ENCODE measurements around the gene DLG2.
A peak's percentile ranks its signal among the peaks of the same experiment; 100 is the strongest.

DLG2 gene

DNA sequence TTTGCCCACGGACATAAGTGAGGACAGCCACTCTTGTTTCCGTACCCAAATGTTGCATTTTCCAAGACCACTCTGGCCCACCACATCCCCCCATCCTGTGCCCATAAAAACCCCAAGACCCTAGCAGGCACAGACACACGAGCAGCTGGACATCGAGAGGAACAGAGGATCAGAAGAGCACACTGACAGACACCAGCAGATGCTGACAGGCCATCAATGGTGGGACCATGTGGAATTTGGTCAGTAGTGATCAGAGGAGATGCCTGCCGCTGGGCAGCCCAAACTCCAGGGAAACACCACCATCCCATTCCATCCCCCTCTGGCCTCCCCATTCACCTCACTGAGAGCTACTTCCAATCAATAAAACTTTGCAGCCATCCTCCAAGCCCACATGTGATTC, 87.0 kb downstream of the DLG2 start:
- CTCF ChIA-PET, result interaction anchor here (1.1 kb wide), 1 partner anchor 10 kb away, joined by 3 read pairs; no protein-coding TSS in a partner anchor
- Histone ChIP-seq H3K36me3 (ENCODE audit: control insufficient read depth in 4 of 4, insufficient read depth in 4 of 4, low read length in 3 of 4) (no peaks in the 10 kb centered on the region), H3K4me3 (ENCODE audit: control insufficient read depth in 1 of 7, extremely low read depth in 1 of 7, insufficient read depth in 4 of 7, low read depth in 2 of 7, low read length in 6 of 7) (no peak overlapping the region), H3K9me3 (ENCODE audit: control extremely low read depth in 1 of 5, control insufficient read depth in 4 of 5, insufficient read depth in 2 of 5, low read depth in 1 of 5, low read length in 4 of 5) (peaks cover 0 to 9% (median 1%) of the 10 kb centered on the region in 5 experiments), H3K27ac (ENCODE audit: insufficient read depth in 1 of 2, low read depth in 1 of 2, low read length in 2 of 2, poor library complexity in 1 of 2, severe bottlenecking in 2 of 2) (no peak overlapping the region), H3K4me1 (ENCODE audit: control extremely low read depth in 1 of 4, control insufficient read depth in 4 of 4, insufficient read depth in 4 of 4, low read length in 3 of 4) (peaks cover 0 to 3% (median 0%) of the 10 kb centered on the region in 4 experiments), H3K27me3 (replicated peaks in 2 of 5; ENCODE audit: control insufficient read depth in 4 of 5, insufficient read depth in 5 of 5, low read length in 4 of 5) (no peaks in the 10 kb centered on the region)
- DNase-seq, result no peak
- POLR2A ChIA-PET, result no interaction called here
- 85% methylated on average over 2 of the region's 5 CpGs for WGBS (ENCODE audit: insufficient coverage)

DNA sequence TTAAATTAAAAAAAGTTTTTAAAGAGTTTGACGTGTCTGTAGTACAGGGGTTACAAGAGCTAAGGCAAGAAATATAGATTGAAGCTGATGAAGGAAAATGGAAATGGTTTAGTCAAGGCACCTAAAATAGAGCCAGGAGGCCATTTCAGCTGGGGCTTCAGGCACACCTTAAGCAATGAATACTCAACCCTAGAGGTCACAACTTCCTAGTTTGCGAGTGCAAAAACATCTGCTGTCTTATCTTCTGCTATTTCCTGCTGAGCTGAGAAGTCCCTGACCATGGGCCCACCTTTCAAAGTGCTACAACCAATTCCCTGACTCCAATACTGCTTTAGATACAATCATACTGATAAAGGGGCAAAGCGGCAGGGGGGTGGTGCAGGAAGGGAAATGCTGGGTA, 87.4 kb downstream of the DLG2 start:
- Histone ChIP-seq H3K9me3 (ENCODE audit: control extremely low read depth in 1 of 5, control insufficient read depth in 4 of 5, insufficient read depth in 2 of 5, low read depth in 1 of 5, low read length in 4 of 5) (peaks cover 0 to 10% (median 1%) of the 10 kb centered on the region in 5 experiments), H3K4me3 (ENCODE audit: control insufficient read depth in 1 of 7, extremely low read depth in 1 of 7, insufficient read depth in 4 of 7, low read depth in 2 of 7, low read length in 6 of 7) (no peak overlapping the region), H3K4me1 (ENCODE audit: control extremely low read depth in 1 of 4, control insufficient read depth in 4 of 4, insufficient read depth in 4 of 4, low read length in 3 of 4) (peaks cover 0 to 3% (median 0%) of the 10 kb centered on the region in 4 experiments), H3K27ac (ENCODE audit: insufficient read depth in 1 of 2, low read depth in 1 of 2, low read length in 2 of 2, poor library complexity in 1 of 2, severe bottlenecking in 2 of 2) (no peak overlapping the region), H3K36me3 (ENCODE audit: control insufficient read depth in 4 of 4, insufficient read depth in 4 of 4, low read length in 3 of 4) (no peaks in the 10 kb centered on the region), H3K27me3 (replicated peaks in 2 of 5; ENCODE audit: control insufficient read depth in 4 of 5, insufficient read depth in 5 of 5, low read length in 4 of 5) (no peaks in the 10 kb centered on the region)
- no peak for DNase-seq
- ChIA-PET CTCF (interaction anchor here (1.1 kb wide), 1 partner anchor 9 kb away, joined by 3 read pairs; no protein-coding TSS in a partner anchor), POLR2A (no interaction called here)
- 92% methylated on average over 3 of the region's 3 CpGs for WGBS (ENCODE audit: insufficient coverage)

DNA sequence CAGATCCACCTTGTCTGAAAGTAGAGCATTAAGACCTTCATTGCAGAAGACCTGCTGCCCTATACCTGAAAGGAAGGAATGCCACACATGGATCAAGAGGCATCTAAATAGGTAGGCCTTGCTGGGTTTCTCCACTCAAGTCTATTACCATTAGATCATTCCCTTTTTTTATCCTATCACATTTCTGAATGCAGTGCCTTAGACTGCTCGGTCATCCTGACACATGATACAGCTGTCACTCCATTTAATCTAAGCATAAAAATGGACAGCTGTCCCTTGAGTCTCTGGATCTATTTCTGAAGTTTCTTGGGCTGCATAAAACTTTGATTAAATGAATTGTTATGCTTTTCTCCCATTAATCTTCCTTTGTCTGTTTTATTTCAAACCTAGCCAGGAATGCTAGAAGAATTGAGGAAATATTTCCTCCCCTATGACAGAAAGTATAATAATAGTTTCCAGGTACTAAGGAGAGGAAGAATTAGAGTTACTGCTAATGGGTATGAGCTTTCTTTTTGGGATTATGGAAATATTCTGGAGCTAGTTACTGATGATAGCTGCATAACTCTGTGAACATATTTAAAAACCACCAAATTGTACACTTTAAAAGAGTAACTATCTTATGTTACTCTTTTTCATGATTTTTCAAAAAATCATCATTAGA, 88.0 kb downstream of the DLG2 start:
- ChIA-PET POLR2A (no interaction called here), CTCF (interaction anchor here (1.1 kb wide), 1 partner anchor 9 kb away, joined by 3 read pairs; no protein-coding TSS in a partner anchor)
- 100% methylated on average over 1 of the region's 1 CpG for WGBS (ENCODE audit: insufficient coverage)

DNA sequence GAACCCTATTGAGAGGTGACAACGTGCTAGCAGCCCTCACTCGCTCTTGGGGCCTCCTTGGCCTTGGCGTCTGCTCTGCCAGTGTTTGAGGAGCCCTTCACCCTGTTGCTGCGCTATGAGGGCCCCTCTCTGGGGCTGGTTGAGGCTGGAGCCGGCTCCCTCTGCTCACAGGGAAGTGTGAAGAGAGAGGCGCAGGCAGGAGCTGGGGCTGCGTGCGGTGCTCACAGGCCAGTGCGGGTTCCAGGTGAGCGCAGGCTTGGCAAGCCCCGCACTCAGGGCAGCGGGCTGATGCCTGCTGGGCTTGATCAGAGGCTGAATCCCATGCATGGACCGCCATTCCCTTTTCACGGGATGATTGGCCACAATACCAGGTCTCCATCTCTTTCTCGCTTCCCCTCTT, 90.7 kb downstream of the DLG2 start:
- H3K4me3 ChIP-seq (ENCODE audit: control insufficient read depth in 1 of 7, extremely low read depth in 1 of 7, insufficient read depth in 4 of 7, low read depth in 2 of 7, low read length in 6 of 7), result no peak overlapping the region

More for the DNA sequence above, 88.0 kb downstream of the DLG2 start:
- Histone ChIP-seq H3K36me3 (ENCODE audit: control insufficient read depth in 4 of 4, insufficient read depth in 4 of 4, low read length in 3 of 4) (no peaks in the 10 kb centered on the region), H3K27ac (ENCODE audit: insufficient read depth in 1 of 2, low read depth in 1 of 2, low read length in 2 of 2, poor library complexity in 1 of 2, severe bottlenecking in 2 of 2) (no peak overlapping the region), H3K4me1 (ENCODE audit: control extremely low read depth in 1 of 4, control insufficient read depth in 4 of 4, insufficient read depth in 4 of 4, low read length in 3 of 4) (peaks cover 0 to 3% (median 0%) of the 10 kb centered on the region in 4 experiments), H3K27me3 (replicated peaks in 2 of 5; ENCODE audit: control insufficient read depth in 4 of 5, insufficient read depth in 5 of 5, low read length in 4 of 5) (no peaks in the 10 kb centered on the region), H3K4me3 (ENCODE audit: control insufficient read depth in 1 of 7, extremely low read depth in 1 of 7, insufficient read depth in 4 of 7, low read depth in 2 of 7, low read length in 6 of 7) (no peak overlapping the region), H3K9me3 (ENCODE audit: control extremely low read depth in 1 of 5, control insufficient read depth in 4 of 5, insufficient read depth in 2 of 5, low read depth in 1 of 5, low read length in 4 of 5) (peaks cover 0 to 14% (median 4%) of the 10 kb centered on the region in 5 experiments)
- DNase-seq, result no peak

DNA sequence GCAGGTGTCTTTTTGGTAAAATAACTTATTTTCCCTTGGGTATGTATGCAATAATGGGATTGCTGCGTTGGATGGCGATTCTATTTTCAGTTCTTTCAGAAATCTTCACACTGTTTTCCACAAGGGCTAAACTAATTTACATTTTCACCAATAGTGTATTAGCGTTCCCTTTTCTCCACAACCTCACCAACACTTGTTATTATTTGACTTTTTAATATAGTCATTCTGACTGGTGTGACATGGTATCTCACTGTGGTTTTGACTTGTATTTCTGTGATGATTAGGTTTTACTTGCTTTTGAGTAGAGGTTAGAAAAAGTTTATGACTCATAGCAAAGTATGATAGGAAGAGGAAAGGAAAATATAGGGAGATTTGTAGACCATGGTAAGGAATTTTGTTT, 92.3 kb downstream of the DLG2 start:
- POLR2A ChIA-PET, result interaction anchor here (0.6 kb wide), 1 partner anchor 45 kb away, joined by 3 read pairs; no protein-coding TSS in a partner anchor
- Histone ChIP-seq H3K9me3 (ENCODE audit: control extremely low read depth in 1 of 5, control insufficient read depth in 4 of 5, insufficient read depth in 2 of 5, low read depth in 1 of 5, low read length in 4 of 5) (peaks cover 0 to 14% (median 3%) of the 10 kb centered on the region in 5 experiments), H3K4me1 (ENCODE audit: control extremely low read depth in 1 of 4, control insufficient read depth in 4 of 4, insufficient read depth in 4 of 4, low read length in 3 of 4) (peaks cover 2 to 13% (median 9%) of the 10 kb centered on the region in 4 experiments), H3K27me3 (replicated peaks in 2 of 5; ENCODE audit: control insufficient read depth in 4 of 5, insufficient read depth in 5 of 5, low read length in 4 of 5) (no peaks in the 10 kb centered on the region), H3K27ac (ENCODE audit: insufficient read depth in 1 of 2, low read depth in 1 of 2, low read length in 2 of 2, poor library complexity in 1 of 2, severe bottlenecking in 2 of 2) (no peak overlapping the region), H3K36me3 (ENCODE audit: control insufficient read depth in 4 of 4, insufficient read depth in 4 of 4, low read length in 3 of 4) (no peaks in the 10 kb centered on the region), H3K4me3 (ENCODE audit: control insufficient read depth in 1 of 7, extremely low read depth in 1 of 7, insufficient read depth in 4 of 7, low read depth in 2 of 7, low read length in 6 of 7) (no peak overlapping the region)
- CTCF ChIA-PET, result no interaction called here
- WGBS (ENCODE audit: insufficient coverage), result no CpG with 5 or more reads among the region's 3 CpGs
- no peak for DNase-seq

More for the DNA sequence above, 90.7 kb downstream of the DLG2 start:
- ChIA-PET CTCF (no interaction called here), POLR2A (no interaction called here)
- 92% methylated on average over 12 of the region's 15 CpGs for WGBS (ENCODE audit: insufficient coverage)
- H3K4me1 ChIP-seq (ENCODE audit: control extremely low read depth in 1 of 4, control insufficient read depth in 4 of 4, insufficient read depth in 4 of 4, low read length in 3 of 4), result peaks cover 0 to 5% (median under 1%) of the 10 kb centered on the region in 4 experiments
- H3K36me3 ChIP-seq (ENCODE audit: control insufficient read depth in 4 of 4, insufficient read depth in 4 of 4, low read length in 3 of 4), result no peaks in the 10 kb centered on the region
- no peak overlapping the region for H3K27ac ChIP-seq (ENCODE audit: insufficient read depth in 1 of 2, low read depth in 1 of 2, low read length in 2 of 2, poor library complexity in 1 of 2, severe bottlenecking in 2 of 2)
- no peak for DNase-seq
- H3K9me3 ChIP-seq (ENCODE audit: control extremely low read depth in 1 of 5, control insufficient read depth in 4 of 5, insufficient read depth in 2 of 5, low read depth in 1 of 5, low read length in 4 of 5), result peaks cover 0 to 14% (median 3%) of the 10 kb centered on the region in 5 experiments
- no peaks in the 10 kb centered on the region for H3K27me3 ChIP-seq (replicated peaks in 2 of 5; ENCODE audit: control insufficient read depth in 4 of 5, insufficient read depth in 5 of 5, low read length in 4 of 5)

DNA sequence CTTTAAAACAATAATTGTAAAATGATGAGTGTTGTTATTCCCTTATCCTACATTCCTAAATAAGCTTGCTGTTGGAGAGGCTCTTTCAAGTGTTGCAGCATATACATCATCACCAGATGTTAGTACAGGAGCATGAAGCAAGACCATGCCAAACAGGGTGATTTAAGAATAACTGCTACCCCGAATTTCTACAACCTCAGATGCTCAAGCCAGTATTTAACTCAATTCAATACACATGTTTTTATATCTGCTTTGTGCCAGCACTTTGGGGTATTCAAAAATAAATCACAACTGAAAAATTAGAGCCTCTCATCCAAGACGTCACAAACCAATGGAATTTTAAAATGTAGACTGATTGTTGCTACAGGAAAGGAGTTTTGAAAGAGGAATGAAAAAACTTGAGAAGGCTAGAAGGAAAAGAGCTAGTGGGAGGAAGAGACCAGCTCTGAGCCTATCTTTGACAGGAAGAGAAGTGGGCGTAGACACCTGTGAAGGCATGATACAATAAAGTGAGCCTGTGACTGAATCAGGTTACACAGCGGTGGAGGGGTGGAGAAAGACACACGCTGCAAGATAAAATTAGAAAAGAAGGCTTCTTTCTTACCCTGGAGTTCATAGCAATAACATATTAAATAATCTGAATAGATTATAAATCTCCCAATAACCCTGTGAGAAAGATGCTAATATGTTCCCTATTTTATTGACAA, 95.8 kb downstream of the DLG2 start:
- ChIA-PET POLR2A (no interaction called here), CTCF (interaction anchor here (1.4 kb wide), 1 partner anchor 9 kb away, joined by 3 read pairs; no protein-coding TSS in a partner anchor)
- no peak overlapping the region for H3K4me3 ChIP-seq (ENCODE audit: control insufficient read depth in 1 of 7, extremely low read depth in 1 of 7, insufficient read depth in 4 of 7, low read depth in 2 of 7, low read length in 6 of 7)
- peaks cover 0 to 6% (median 3%) of the 10 kb centered on the region in 5 experiments for H3K9me3 ChIP-seq (ENCODE audit: control extremely low read depth in 1 of 5, control insufficient read depth in 4 of 5, insufficient read depth in 2 of 5, low read depth in 1 of 5, low read length in 4 of 5)
- DNase-seq, result no peak
- H3K4me1 ChIP-seq (ENCODE audit: control extremely low read depth in 1 of 4, control insufficient read depth in 4 of 4, insufficient read depth in 4 of 4, low read length in 3 of 4), result peaks cover 2 to 12% (median 8%) of the 10 kb centered on the region in 4 experiments
- H3K27me3 ChIP-seq (replicated peaks in 2 of 5; ENCODE audit: control insufficient read depth in 4 of 5, insufficient read depth in 5 of 5, low read length in 4 of 5), result no peaks in the 10 kb centered on the region
- WGBS (ENCODE audit: insufficient coverage), result 65% methylated on average over 3 of the region's 5 CpGs
- no peaks in the 10 kb centered on the region for H3K36me3 ChIP-seq (ENCODE audit: control insufficient read depth in 4 of 4, insufficient read depth in 4 of 4, low read length in 3 of 4)
- H3K27ac ChIP-seq (ENCODE audit: insufficient read depth in 1 of 2, low read depth in 1 of 2, low read length in 2 of 2, poor library complexity in 1 of 2, severe bottlenecking in 2 of 2), result no peak overlapping the region

DNA sequence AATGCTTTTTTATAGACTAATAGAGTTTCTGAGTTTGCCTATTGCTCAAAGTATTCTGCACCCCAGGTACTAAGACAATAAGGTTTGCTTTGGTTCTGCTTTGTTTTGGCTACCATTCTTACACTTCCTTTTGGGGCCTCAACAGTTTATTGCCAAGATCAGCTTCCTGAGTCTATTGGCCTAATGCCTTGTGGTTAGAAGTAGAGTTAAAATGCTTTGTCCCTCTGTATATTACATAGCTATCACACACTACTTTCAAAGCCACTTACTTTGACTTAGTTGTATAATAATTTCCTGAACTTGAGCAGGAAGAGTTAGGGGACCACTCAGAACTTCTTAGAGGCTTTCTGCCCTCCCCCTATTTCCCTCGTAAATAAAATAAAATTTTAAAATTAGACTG, 96.5 kb downstream of the DLG2 start:
- no CpG with 5 or more reads among the region's 1 CpG for WGBS (ENCODE audit: insufficient coverage)
- Histone ChIP-seq H3K27me3 (replicated peaks in 2 of 5; ENCODE audit: control insufficient read depth in 4 of 5, insufficient read depth in 5 of 5, low read length in 4 of 5) (no peaks in the 10 kb centered on the region), H3K4me3 (ENCODE audit: control insufficient read depth in 1 of 7, extremely low read depth in 1 of 7, insufficient read depth in 4 of 7, low read depth in 2 of 7, low read length in 6 of 7) (no peak overlapping the region), H3K9me3 (ENCODE audit: control extremely low read depth in 1 of 5, control insufficient read depth in 4 of 5, insufficient read depth in 2 of 5, low read depth in 1 of 5, low read length in 4 of 5) (peaks cover 0 to 5% (median 3%) of the 10 kb centered on the region in 5 experiments), H3K27ac (ENCODE audit: insufficient read depth in 1 of 2, low read depth in 1 of 2, low read length in 2 of 2, poor library complexity in 1 of 2, severe bottlenecking in 2 of 2) (no peak overlapping the region), H3K36me3 (ENCODE audit: control insufficient read depth in 4 of 4, insufficient read depth in 4 of 4, low read length in 3 of 4) (no peaks in the 10 kb centered on the region), H3K4me1 (ENCODE audit: control extremely low read depth in 1 of 4, control insufficient read depth in 4 of 4, insufficient read depth in 4 of 4, low read length in 3 of 4) (peaks cover 2 to 12% (median 8%) of the 10 kb centered on the region in 4 experiments)
- peak in 2 of 3 donors; percentile 36 to 56 for DNase-seq
- POLR2A ChIA-PET, result no interaction called here
- CTCF ChIA-PET, result interaction anchor here (1.4 kb wide), 1 partner anchor 9 kb away, joined by 3 read pairs; no protein-coding TSS in a partner anchor

Measured in common myeloid progenitor, CD34-positive (primary cell).